GM12891 (cell line): ENCODE results near the gene LYPD1.

ENCODE experiments used
- POLR2A ChIP-seq: IDR thresholded peaks from 2 replicates; pipeline ENCODE4 v1.6.1; 2011; ENCODE audit warnings: low read depth, low read length, control low read depth
- POLR2AphosphoS5 ChIP-seq: IDR thresholded peaks from 2 replicates; pipeline ENCODE4 v1.6.1; 2011; ENCODE audit warnings: low read depth, low read length, control low read depth

DNA sequence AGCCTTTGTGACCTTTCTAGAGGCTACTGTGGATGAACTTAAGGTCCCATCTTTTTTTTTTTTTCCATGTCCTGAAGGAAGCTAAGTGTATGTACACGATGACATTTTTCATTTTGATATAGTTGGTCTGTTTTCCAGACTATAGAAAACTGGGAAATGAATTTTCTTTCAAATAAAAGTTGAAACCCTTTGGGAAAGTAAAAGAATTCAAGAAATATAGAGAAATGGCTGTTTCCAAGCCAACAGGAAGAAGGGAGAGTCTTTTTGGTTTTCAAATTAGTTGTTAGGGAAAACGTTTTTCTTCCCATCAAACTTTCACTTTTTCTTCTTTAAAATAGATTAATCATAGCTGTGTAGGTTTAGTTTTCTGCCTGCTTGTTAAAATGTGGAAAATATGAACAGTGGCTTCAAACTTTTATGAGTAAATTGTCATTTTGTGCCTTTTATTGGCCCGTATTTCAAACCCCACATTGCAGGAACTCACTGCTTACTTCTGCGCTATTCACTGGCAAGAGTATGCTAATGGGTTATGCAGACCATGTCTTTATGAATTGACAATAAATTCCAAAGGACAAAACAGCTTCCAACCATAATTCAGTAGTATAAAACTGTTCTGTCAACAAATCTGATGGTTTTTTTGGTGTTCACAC lies 27.7 kb upstream of the LYPD1 start:
- TF ChIP-seq POLR2AphosphoS5 (no peak), POLR2A (no peak)
